ENCODE measurements around the gene APOM. TPM values are rescaled to one million over a fixed set of nuclear protein-coding genes. Genes with fewer than 3 reads are reported as not detected.

Gene APOM
- total and polyA plus RNA-seq, 2 of the 4 experiments (the other 2 are of a cell fraction): 1.4 to 3.8 TPM

GRCh38 chr6:31645325-31645724, 10.4 kb upstream of the APOM start:
- no peak overlapping the region for H3K4me3 ChIP-seq (ENCODE audit: insufficient read depth, low read depth, low read length)

More at GRCh38 chr6:31645325-31645724, 10.4 kb upstream of the APOM start:
- Histone ChIP-seq H4K5ac (ENCODE audit: low read depth, low read length) (no peak overlapping the region), H4K91ac (ENCODE audit: insufficient read depth, low read depth, low read length) (no peak overlapping the region), H2BK20ac (ENCODE audit: low read depth, low read length) (no peak overlapping the region), H3K23ac (ENCODE audit: low read depth, low read length) (no peak overlapping the region), H2BK120ac (ENCODE audit: low read depth, low read length) (no peak overlapping the region), H3K79me1 (ENCODE audit: low read depth in 1 of 2, low read length in 2 of 2) (peaks cover 17 to 32% of the 10 kb centered on the region in 2 experiments; a peak in 3 of 4 replicates), H3K9me1 (ENCODE audit: insufficient read depth, low read length) (0 out of 2 replicates have a peak, but pooled peaks cover 7% of the 10 kb centered on the region), H3K14ac (replicated peaks; ENCODE audit: low read depth, low read length) (no peak overlapping the region), H2AK5ac (ENCODE audit: low read depth, low read length) (no peak overlapping the region), H3K27ac (ENCODE audit: insufficient read depth, low read length) (no peak overlapping the region), H3K36me3 (ENCODE audit: control insufficient read depth, insufficient read depth, low read length) (peaks cover 76% of the 10 kb centered on the region), H2AFZ (replicated peaks; ENCODE audit: low read length, poor library complexity) (no peak overlapping the region), H3K4me1 (ENCODE audit: control insufficient read depth, insufficient read depth, low read length) (no peaks in the 10 kb centered on the region), H2BK15ac (ENCODE audit: low read depth, low read length) (no peak overlapping the region), H2AK9ac (replicated peaks; ENCODE audit: low read depth, low read length, poor library complexity) (no peak overlapping the region), H4K8ac (ENCODE audit: low read depth in 2 of 2, low read length in 2 of 2) (no peak overlapping the region), H3K4ac (ENCODE audit: low read depth, low read length) (no peak overlapping the region), H3K4me2 (ENCODE audit: low read depth, low read length) (no peak overlapping the region), H4K20me1 (ENCODE audit: insufficient read depth, low read length) (no peaks in the 10 kb centered on the region), H3K9me3 (ENCODE audit: control insufficient read depth, insufficient read depth, low read length) (no peaks in the 10 kb centered on the region), H3K9ac (ENCODE audit: low read depth, low read length) (no peak overlapping the region), H3K18ac (ENCODE audit: low read depth, low read length) (no peak overlapping the region), H3K56ac (ENCODE audit: extremely low read depth, insufficient read depth, low read length) (no peak overlapping the region), H3K27me3 (ENCODE audit: control insufficient read depth, insufficient read depth, low read length) (no peaks in the 10 kb centered on the region), H2BK5ac (ENCODE audit: low read depth, low read length, poor library complexity, severe bottlenecking) (no peak overlapping the region)
- DNase-seq (no peak), ATAC-seq (ENCODE audit: low read depth) (no peak)
- dilution Hi-C loops (cut with HindIII; ENCODE audit: low sequenced_read_pairs, unreplicated experiment): no loop called here
- ChIA-PET POLR2A (ENCODE audit: unreplicated experiment) (no interaction called here), CTCF (no interaction called here)
- TF ChIP-seq, protein P1, sequence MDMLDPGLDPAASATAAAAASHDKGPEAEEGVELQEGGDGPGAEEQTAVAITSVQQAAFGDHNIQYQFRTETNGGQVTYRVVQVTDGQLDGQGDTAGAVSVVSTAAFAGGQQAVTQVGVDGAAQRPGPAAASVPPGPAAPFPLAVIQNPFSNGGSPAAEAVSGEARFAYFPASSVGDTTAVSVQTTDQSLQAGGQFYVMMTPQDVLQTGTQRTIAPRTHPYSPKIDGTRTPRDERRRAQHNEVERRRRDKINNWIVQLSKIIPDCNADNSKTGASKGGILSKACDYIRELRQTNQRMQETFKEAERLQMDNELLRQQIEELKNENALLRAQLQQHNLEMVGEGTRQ (IDR thresholded peaks at IDR 0.05; ENCODE audit: low read depth, low read length): no peak
- TF ChIP-seq CHD1 (IDR thresholded peaks at IDR 0.05; ENCODE audit: low read depth, low read length): no peak
- no peak for TF ChIP-seq MAZ (IDR thresholded peaks at IDR 0.05; ENCODE audit: borderline replicate concordance, low read depth, low read length)
- no peak for TF ChIP-seq FOS (IDR thresholded peaks at IDR 0.05; ENCODE audit: low read depth, low read length)
- no peak for TF ChIP-seq RCOR1 (IDR thresholded peaks at IDR 0.05; ENCODE audit: insufficient replicate concordance, low read length)
- TF ChIP-seq RFX5 (IDR thresholded peaks at IDR 0.05; ENCODE audit: low read depth, low read length): no peak
- TF ChIP-seq ELK1 (IDR thresholded peaks at IDR 0.05; ENCODE audit: borderline replicate concordance, low read depth, low read length): no peak
- no peak for TF ChIP-seq MAFK (IDR thresholded peaks at IDR 0.05; ENCODE audit: low read depth, low read length)
- TF ChIP-seq BHLHE40 (IDR thresholded peaks at IDR 0.05; ENCODE audit: low read depth, low read length): no peak
- no peak for TF ChIP-seq CEBPB (IDR thresholded peaks at IDR 0.05; ENCODE audit: low read depth, low read length)
- TF ChIP-seq CTCF (conservative IDR thresholded peaks at IDR 0.05; ENCODE audit: low read depth, low read length): no peak
- TF ChIP-seq POLR2A (IDR thresholded peaks at IDR 0.05; ENCODE audit: low read depth, low read length): no peak
- TF ChIP-seq SMC3 (IDR thresholded peaks at IDR 0.05; ENCODE audit: low read depth, low read length): no peak
- TF ChIP-seq RAD21 (IDR thresholded peaks at IDR 0.05; ENCODE audit: low read length): no peak
- BruUV-seq (replicated peaks): no TSS peak
- intact Hi-C loops (cut with micrococcal nuclease): no loop called here
- in situ Hi-C loops (cut with MboI; ENCODE audit: low sequenced_read_pairs): no loop called here
- WGBS, 2 experiments (ENCODE audit: extremely low coverage in 2 of 2, insufficient read length in 1 of 2): 100% methylated on average over 5 of the region's 9 CpGs; no CpG with 5 or more reads in 1 of the 2 experiments

Measured in IMR-90 (cell line).